ENCODE measurements around the gene RC3H1. TPM values are rescaled to one million over a fixed set of nuclear protein-coding genes. Genes with fewer than 3 reads are reported as not detected.
A peak's percentile ranks its signal among the peaks of the same experiment; 100 is the strongest.
"Not testable (repeated sequence)": the region's sequence is repeated elsewhere in the genome, so short reads cannot be mapped to it uniquely, and the experiment has no call there.

RC3H1 gene
- total and polyA plus RNA-seq, 4 donors, result 2.0 to 20.7 (median 9.7) TPM

DNA sequence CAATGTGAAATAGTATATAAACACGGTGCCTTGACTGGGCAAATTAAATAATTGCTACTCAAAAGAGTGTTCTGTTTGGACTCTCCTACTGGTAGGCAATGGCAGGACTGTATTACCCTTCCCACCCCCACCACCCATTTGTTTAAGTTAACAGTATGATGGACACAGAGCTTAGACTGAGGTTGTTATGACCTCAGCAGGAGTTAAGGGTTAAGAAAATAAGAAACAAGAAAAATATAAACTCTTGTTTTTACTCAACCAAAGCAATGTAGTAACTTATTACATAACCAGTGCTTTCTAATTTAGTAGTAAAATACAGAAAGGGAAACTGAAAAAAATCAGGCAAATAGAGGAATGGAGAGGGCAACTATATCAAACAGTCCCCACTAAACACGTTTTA lies 85.1 kb downstream of the RC3H1 start (continued):
- TF ChIP-seq, protein P1, sequence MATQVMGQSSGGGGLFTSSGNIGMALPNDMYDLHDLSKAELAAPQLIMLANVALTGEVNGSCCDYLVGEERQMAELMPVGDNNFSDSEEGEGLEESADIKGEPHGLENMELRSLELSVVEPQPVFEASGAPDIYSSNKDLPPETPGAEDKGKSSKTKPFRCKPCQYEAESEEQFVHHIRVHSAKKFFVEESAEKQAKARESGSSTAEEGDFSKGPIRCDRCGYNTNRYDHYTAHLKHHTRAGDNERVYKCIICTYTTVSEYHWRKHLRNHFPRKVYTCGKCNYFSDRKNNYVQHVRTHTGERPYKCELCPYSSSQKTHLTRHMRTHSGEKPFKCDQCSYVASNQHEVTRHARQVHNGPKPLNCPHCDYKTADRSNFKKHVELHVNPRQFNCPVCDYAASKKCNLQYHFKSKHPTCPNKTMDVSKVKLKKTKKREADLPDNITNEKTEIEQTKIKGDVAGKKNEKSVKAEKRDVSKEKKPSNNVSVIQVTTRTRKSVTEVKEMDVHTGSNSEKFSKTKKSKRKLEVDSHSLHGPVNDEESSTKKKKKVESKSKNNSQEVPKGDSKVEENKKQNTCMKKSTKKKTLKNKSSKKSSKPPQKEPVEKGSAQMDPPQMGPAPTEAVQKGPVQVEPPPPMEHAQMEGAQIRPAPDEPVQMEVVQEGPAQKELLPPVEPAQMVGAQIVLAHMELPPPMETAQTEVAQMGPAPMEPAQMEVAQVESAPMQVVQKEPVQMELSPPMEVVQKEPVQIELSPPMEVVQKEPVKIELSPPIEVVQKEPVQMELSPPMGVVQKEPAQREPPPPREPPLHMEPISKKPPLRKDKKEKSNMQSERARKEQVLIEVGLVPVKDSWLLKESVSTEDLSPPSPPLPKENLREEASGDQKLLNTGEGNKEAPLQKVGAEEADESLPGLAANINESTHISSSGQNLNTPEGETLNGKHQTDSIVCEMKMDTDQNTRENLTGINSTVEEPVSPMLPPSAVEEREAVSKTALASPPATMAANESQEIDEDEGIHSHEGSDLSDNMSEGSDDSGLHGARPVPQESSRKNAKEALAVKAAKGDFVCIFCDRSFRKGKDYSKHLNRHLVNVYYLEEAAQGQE (IDR thresholded peaks at IDR 0.05), result no peak
- no peak for TF ChIP-seq JUND (IDR thresholded peaks at IDR 0.05)
- TF ChIP-seq FOXA2 (IDR thresholded peaks at IDR 0.05), result no peak
- no peak for TF ChIP-seq FOXA1 (IDR thresholded peaks at IDR 0.05)
- no peak for TF ChIP-seq GABPA (IDR thresholded peaks at IDR 0.05 in 1 of 2, conservative IDR thresholded peaks at IDR 0.05 in 1 of 2)
- no peak for TF ChIP-seq NR2F2 (IDR thresholded peaks at IDR 0.05)
- TF ChIP-seq, protein P2, sequence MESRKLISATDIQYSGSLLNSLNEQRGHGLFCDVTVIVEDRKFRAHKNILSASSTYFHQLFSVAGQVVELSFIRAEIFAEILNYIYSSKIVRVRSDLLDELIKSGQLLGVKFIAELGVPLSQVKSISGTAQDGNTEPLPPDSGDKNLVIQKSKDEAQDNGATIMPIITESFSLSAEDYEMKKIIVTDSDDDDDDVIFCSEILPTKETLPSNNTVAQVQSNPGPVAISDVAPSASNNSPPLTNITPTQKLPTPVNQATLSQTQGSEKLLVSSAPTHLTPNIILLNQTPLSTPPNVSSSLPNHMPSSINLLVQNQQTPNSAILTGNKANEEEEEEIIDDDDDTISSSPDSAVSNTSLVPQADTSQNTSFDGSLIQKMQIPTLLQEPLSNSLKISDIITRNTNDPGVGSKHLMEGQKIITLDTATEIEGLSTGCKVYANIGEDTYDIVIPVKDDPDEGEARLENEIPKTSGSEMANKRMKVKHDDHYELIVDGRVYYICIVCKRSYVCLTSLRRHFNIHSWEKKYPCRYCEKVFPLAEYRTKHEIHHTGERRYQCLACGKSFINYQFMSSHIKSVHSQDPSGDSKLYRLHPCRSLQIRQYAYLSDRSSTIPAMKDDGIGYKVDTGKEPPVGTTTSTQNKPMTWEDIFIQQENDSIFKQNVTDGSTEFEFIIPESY (IDR thresholded peaks at IDR 0.05), result no peak

DNA sequence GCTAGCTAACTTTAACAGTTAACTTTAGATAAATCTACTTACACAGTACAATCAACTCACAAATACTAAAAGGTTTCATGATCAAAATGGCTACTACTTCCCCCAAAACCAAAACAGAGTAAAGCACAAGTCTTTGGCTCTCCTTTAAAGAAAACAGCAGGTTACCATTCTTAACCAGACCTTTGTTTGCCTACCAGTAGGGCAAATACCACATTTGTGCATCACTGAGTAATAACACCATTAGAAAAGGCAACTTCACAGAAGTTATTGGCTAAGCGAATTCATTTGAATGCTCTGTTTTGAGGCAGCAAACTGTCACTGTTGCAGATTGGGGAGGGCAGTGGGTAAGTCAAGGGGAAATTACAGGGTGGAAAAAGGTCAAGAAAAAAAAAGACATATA lies 87.7 kb downstream of the RC3H1 start:
- H3K4me3 ChIP-seq (ENCODE audit: low read depth in 1 of 3, low read length in 3 of 3), result no peak overlapping the region
- no peaks in the 10 kb centered on the region for H3K27me3 ChIP-seq (ENCODE audit: control insufficient read depth in 4 of 4, insufficient read depth in 4 of 4, low read length in 3 of 4)
- peaks cover 0 to 21% (median 6%) of the 10 kb centered on the region in 4 donors for H3K4me1 ChIP-seq (ENCODE audit: control insufficient read depth in 4 of 4, insufficient read depth in 4 of 4, low read length in 3 of 4)
- no peak overlapping the region for H3K9ac ChIP-seq (ENCODE audit: low read depth in 1 of 2, low read length in 2 of 2)
- TF ChIP-seq, protein P2 (IDR thresholded peaks at IDR 0.05), result no peak
- peak in 1 of 2 donors; percentile 16 for TF ChIP-seq RAD21 (IDR thresholded peaks at IDR 0.05)
- H3K9me3 ChIP-seq (ENCODE audit: control insufficient read depth in 4 of 4, low read length in 3 of 4), result no peaks in the 10 kb centered on the region
- no peak overlapping the region for H3K27ac ChIP-seq (ENCODE audit: low read depth in 1 of 2, low read length in 2 of 2)
- WGBS, result 95% methylated on average over 1 of the region's 1 CpG
- DNase-seq (ENCODE audit: low spot score), result no peak
- peaks cover 4 to 10% (median 8%) of the 10 kb centered on the region in 4 donors for H3K36me3 ChIP-seq (ENCODE audit: control insufficient read depth in 4 of 4, insufficient read depth in 3 of 4, low read depth in 1 of 4, low read length in 3 of 4)

DNA sequence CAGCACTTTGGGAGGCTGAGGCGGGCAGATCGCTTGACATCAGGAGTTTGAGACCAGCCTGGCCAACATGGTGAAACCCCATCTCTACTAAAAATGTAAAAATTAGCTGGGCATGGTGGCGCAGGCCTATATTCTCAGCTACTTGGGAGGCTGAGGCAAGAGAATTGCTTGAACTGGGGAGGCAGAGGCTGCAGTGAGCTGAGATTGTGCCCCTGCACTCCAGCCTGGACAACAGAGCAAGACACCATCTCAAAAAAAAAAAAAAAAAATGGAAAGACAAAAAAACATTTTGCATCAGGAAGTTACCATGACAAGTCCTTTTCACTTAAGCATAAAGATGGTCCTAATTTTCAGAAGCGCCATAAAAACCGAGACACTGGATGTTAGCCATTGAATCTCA lies 91.6 kb downstream of the RC3H1 start:
- H3K27me3 ChIP-seq (ENCODE audit: control insufficient read depth in 4 of 4, insufficient read depth in 4 of 4, low read length in 3 of 4); H3K4me3 ChIP-seq (ENCODE audit: low read depth in 1 of 3, low read length in 3 of 3); H3K27ac ChIP-seq (ENCODE audit: low read depth in 1 of 2, low read length in 2 of 2); DNase-seq (ENCODE audit: low spot score); H3K9me3 ChIP-seq (ENCODE audit: control insufficient read depth in 4 of 4, low read length in 3 of 4); H3K36me3 ChIP-seq (ENCODE audit: control insufficient read depth in 4 of 4, insufficient read depth in 3 of 4, low read depth in 1 of 4, low read length in 3 of 4); H3K9ac ChIP-seq (ENCODE audit: low read depth in 1 of 2, low read length in 2 of 2): not testable (repeated sequence)
- H3K4me1 ChIP-seq (ENCODE audit: control insufficient read depth in 4 of 4, insufficient read depth in 4 of 4, low read length in 3 of 4), result peaks cover 3 to 49% (median 22%) of the 10 kb centered on the region in 4 donors
- 99% methylated on average over 5 of the region's 5 CpGs for whole genome bisulfite sequencing

All from liver (tissue), 9 donors.